IMR-90 (cell line): ENCODE measurements around the gene BRCA1. TPM values are rescaled to one million over a fixed set of nuclear protein-coding genes. Genes with fewer than 3 reads are reported as not detected.

Experiments used
- ATAC-seq: fragments of 200-7000 bp; cut with Tn5 transposase; 2 replicates; pipeline ENCODE4 v1.9.1; 2020; ENCODE audit warnings: low read depth, mild to moderate bottlenecking, moderate library complexity
- BruUV-seq: library from RNA; stranded (reverse); fragments of 400-500 nt; replicated peaks from 2 replicates; lab custom pipeline; 2021; lab: Mats Ljungman, UMichigan
- CTCF ChIA-PET: fragments of 300-600 bp; formaldehyde crosslinking; extraction: SDS; loops from one replicate; lab custom pipeline; 2021; ENCODE audit warnings: antibody characterized with exemption; lab: Yijun Ruan, JAX
- POLR2A ChIA-PET: fragments of 300-600 bp; sonication (Branson Sonifier 250); formaldehyde crosslinking; loops from one replicate; lab custom pipeline; 2022; ENCODE audit warnings: antibody characterized with exemption; ENCODE audit not compliant: unreplicated experiment; lab: Charles Lee
- DNase-seq: peaks from one replicate; pipeline ENCODE4 v3.0.0; 2013
- H2AFZ ChIP-seq: replicated peaks from 2 replicates; pipeline ENCODE3; 2013; ENCODE audit warnings: low read length, mild to moderate bottlenecking; ENCODE audit not compliant: poor library complexity
- H2AK5ac ChIP-seq: 2 replicates; pipeline ENCODE4 v1.6.1; 2013; ENCODE audit warnings: low read depth, low read length, inconsistent platforms
- H2AK9ac ChIP-seq: replicated peaks from 2 replicates; pipeline ENCODE3; 2013; ENCODE audit warnings: mild to moderate bottlenecking, low read depth, low read length, moderate library complexity; ENCODE audit not compliant: poor library complexity
- H2BK120ac ChIP-seq: 2 replicates; pipeline ENCODE4 v1.6.1; 2013; ENCODE audit warnings: low read depth, low read length, inconsistent platforms
- H2BK15ac ChIP-seq: 3 replicates; pipeline ENCODE4 v1.6.1; 2013; ENCODE audit warnings: low read depth, low read length, inconsistent platforms
- H2BK20ac ChIP-seq: 2 replicates; pipeline ENCODE4 v1.6.1; 2013; ENCODE audit warnings: low read depth, mild to moderate bottlenecking, inconsistent platforms, low read length, moderate library complexity
- H2BK5ac ChIP-seq: 2 replicates; pipeline ENCODE4 v1.6.1; 2013; ENCODE audit warnings: mild to moderate bottlenecking, low read depth, low read length, inconsistent platforms; ENCODE audit not compliant: poor library complexity, severe bottlenecking
- H3K14ac ChIP-seq: replicated peaks from 2 replicates; pipeline ENCODE4 v1.6.1; 2013; ENCODE audit warnings: low read depth, low read length, inconsistent platforms
- H3K18ac ChIP-seq: 2 replicates; pipeline ENCODE4 v1.6.1; 2013; ENCODE audit warnings: low read depth, low read length, control low read depth
- H3K23ac ChIP-seq: 2 replicates; pipeline ENCODE4 v1.6.1; 2013; ENCODE audit warnings: low read depth, low read length, inconsistent platforms
- H3K27ac ChIP-seq: 2 replicates; pipeline ENCODE4 v1.5.1; 2013; ENCODE audit warnings: mild to moderate bottlenecking, control low read depth, low read length; ENCODE audit not compliant: insufficient read depth
- H3K27me3 ChIP-seq: 2 replicates; pipeline ENCODE4 v1.6.1; 2013; ENCODE audit warnings: low read length; ENCODE audit not compliant: control insufficient read depth, insufficient read depth
- H3K36me3 ChIP-seq: 2 replicates; pipeline ENCODE4 v1.6.1; 2013; ENCODE audit warnings: low read length, mixed read lengths; ENCODE audit not compliant: control insufficient read depth, insufficient read depth
- H3K4ac ChIP-seq: 2 replicates; pipeline ENCODE4 v1.6.1; 2013; ENCODE audit warnings: low read depth, low read length, inconsistent platforms
- H3K4me1 ChIP-seq: 2 replicates; pipeline ENCODE4 v1.6.1; 2013; ENCODE audit warnings: low read length, mixed read lengths; ENCODE audit not compliant: control insufficient read depth, insufficient read depth
- H3K4me2 ChIP-seq: 2 replicates; pipeline ENCODE4 v1.6.1; 2013; ENCODE audit warnings: low read depth, mild to moderate bottlenecking, control low read depth, low read length, moderate library complexity
- H3K4me3 ChIP-seq: 2 replicates; pipeline ENCODE4 v1.5.1; 2013; ENCODE audit warnings: low read depth, mild to moderate bottlenecking, control low read depth, low read length, moderate library complexity; ENCODE audit not compliant: insufficient read depth
- H3K56ac ChIP-seq: 2 replicates; pipeline ENCODE4 v1.6.1; 2013; ENCODE audit warnings: low read length, inconsistent platforms; ENCODE audit not compliant: insufficient read depth; ENCODE audit errors: extremely low read depth
- H3K79me1 ChIP-seq, 2 experiments: 2 replicates each; pipeline ENCODE4 v1.6.1; 2013; ENCODE audit warnings: low read length in 2 of 2, inconsistent platforms in 1 of 2, low read depth in 1 of 2
- H3K9ac ChIP-seq: 2 replicates; pipeline ENCODE4 v1.6.1; 2013; ENCODE audit warnings: low read depth, low read length, control low read depth
- H3K9me1 ChIP-seq: 2 replicates; pipeline ENCODE4 v1.6.1; 2013; ENCODE audit warnings: low read length, inconsistent platforms; ENCODE audit not compliant: insufficient read depth
- H3K9me3 ChIP-seq: 2 replicates; pipeline ENCODE4 v1.6.1; 2013; ENCODE audit warnings: low read length; ENCODE audit not compliant: control insufficient read depth, insufficient read depth
- H4K20me1 ChIP-seq: 2 replicates; pipeline ENCODE4 v1.6.1; 2013; ENCODE audit warnings: low read length, inconsistent platforms; ENCODE audit not compliant: insufficient read depth
- H4K5ac ChIP-seq: 2 replicates; pipeline ENCODE4 v1.6.1; 2013; ENCODE audit warnings: mild to moderate bottlenecking, low read depth, low read length, control low read depth
- H4K8ac ChIP-seq, 2 experiments: 2 replicates each; pipeline ENCODE4 v1.6.1; 2013; ENCODE audit warnings: low read depth in 2 of 2, low read length in 2 of 2, control low read depth in 1 of 2, inconsistent platforms in 1 of 2
- H4K91ac ChIP-seq: 2 replicates; pipeline ENCODE4 v1.6.1; 2013; ENCODE audit warnings: low read depth, low read length, inconsistent platforms; ENCODE audit not compliant: insufficient read depth
- BHLHE40 ChIP-seq: fragments of 150-350 bp; IDR thresholded peaks from 2 replicates; pipeline ENCODE4 v1.6.1; 2016; ENCODE audit warnings: mild to moderate bottlenecking, low read depth, low read length
- CEBPB ChIP-seq: IDR thresholded peaks from 2 replicates; pipeline ENCODE4 v1.6.1; 2012; ENCODE audit warnings: low read depth, low read length, improper control_type of control experiment
- CHD1 ChIP-seq: IDR thresholded peaks from 2 replicates; pipeline ENCODE4 v1.6.1; 2012; ENCODE audit warnings: low read depth, low read length, improper control_type of control experiment
- ELK1 ChIP-seq: fragments of 150-350 bp; IDR thresholded peaks from 2 replicates; pipeline ENCODE4 v1.6.1; 2016; ENCODE audit warnings: low read depth, mild to moderate bottlenecking, low read length, moderate library complexity, borderline replicate concordance
- FOS ChIP-seq: fragments of 150-350 bp; IDR thresholded peaks from 2 replicates; pipeline ENCODE4 v1.6.1; 2016; ENCODE audit warnings: low read depth, low read length
- MAZ ChIP-seq: IDR thresholded peaks from 2 replicates; pipeline ENCODE4 v1.6.1; 2012; ENCODE audit warnings: low read depth, mild to moderate bottlenecking, low read length, improper control_type of control experiment, moderate library complexity, borderline replicate concordance
- MXI1 ChIP-seq: IDR thresholded peaks from 2 replicates; pipeline ENCODE4 v1.6.1; 2012; ENCODE audit warnings: low read depth, mild to moderate bottlenecking, low read length, moderate library complexity, borderline replicate concordance
- NFE2L2 ChIP-seq: fragments of 150-350 bp; IDR thresholded peaks from 2 replicates; pipeline ENCODE4 v1.6.1; 2016; ENCODE audit warnings: low read depth, mild to moderate bottlenecking, low read length
- POLR2A ChIP-seq: IDR thresholded peaks from 2 replicates; pipeline ENCODE4 v1.6.1; 2012; ENCODE audit warnings: mild to moderate bottlenecking, low read depth, low read length
- RFX5 ChIP-seq: IDR thresholded peaks from 2 replicates; pipeline ENCODE4 v1.8.0; 2012; ENCODE audit warnings: low read depth, mild to moderate bottlenecking, low read length, moderate library complexity
- SMC3 ChIP-seq: fragments of 150-350 bp; IDR thresholded peaks from 2 replicates; pipeline ENCODE4 v1.6.1; 2016; ENCODE audit warnings: low read depth, mild to moderate bottlenecking, antibody characterized with exemption, low read length, moderate library complexity
- WGBS, 2 experiments: methylation state at CpG; one replicate each; pipeline versions ENCODE4 v1.1.5 to v1.1.7; 2013; ENCODE audit warnings: missing lambda C conversion rate in 2 of 2; ENCODE audit not compliant: insufficient read length in 1 of 2; ENCODE audit errors: extremely low coverage in 2 of 2; 5-methylcytosine and 5-hydroxymethylcytosine counted together
- dilution Hi-C: fragments of 300-500 bp; cut with HindIII; formaldehyde crosslinking; loops from one replicate; pipeline ENCODE4 v1.14.3; 2018; ENCODE audit warnings: low sequenced_read_pairs; ENCODE audit not compliant: unreplicated experiment
- in situ Hi-C: fragments of 300-500 bp; cut with MboI; formaldehyde crosslinking; loops from 3 replicates; pipeline ENCODE4 v1.14.3; 2019; ENCODE audit warnings: low sequenced_read_pairs, inconsistent platforms, mixed read lengths
- intact Hi-C: fragments of 100-400 bp; cut with micrococcal nuclease; formaldehyde crosslinking; loops from 2 replicates; pipeline ENCODE4 v1.10.0; 2022
- polyA plus RNA-seq, 3 experiments: library from polyadenylated mRNA; depleted of rRNA; stranded (reverse); fragments of >200 nt; gene quantifications; 2 replicates each; pipeline ENCODE4 v1.2.3, GENCODE V29; 2012; ENCODE audit warnings: low replicate concordance in 1 of 3
- total RNA-seq: library from RNA; depleted of rRNA; stranded (reverse); fragments of >200 nt; gene quantifications from 2 replicates; pipeline ENCODE4 v1.2.3, GENCODE V29; 2012

The BRCA1 gene
- total and polyA plus RNA-seq, 2 of the 4 experiments (the other 2 are of a cell fraction), result 8.3 to 17.7 TPM

- 0 out of 2 replicates have a peak, but pooled peaks cover 2% of the 10 kb centered on the region for H3K4me1 ChIP-seq
- peaks cover 9% of the 10 kb centered on the region; the same call in 1 of the 2 replicates for H3K36me3 ChIP-seq
- H2AFZ ChIP-seq, result no peak overlapping the region
- no peak overlapping the region for H3K4me3 ChIP-seq
- H4K20me1 ChIP-seq, result no peaks in the 10 kb centered on the region
- TF ChIP-seq SMC3, result no peak
- no peak for TF ChIP-seq CEBPB
- TF ChIP-seq RFX5, result no peak
- no peak for TF ChIP-seq CHD1
- TF ChIP-seq NFE2L2, result no peak
- TF ChIP-seq ELK1, result no peak
- no peak for TF ChIP-seq MXI1
- no peak for TF ChIP-seq POLR2A
- no peak for TF ChIP-seq FOS
- no peak for TF ChIP-seq MAZ
- TF ChIP-seq BHLHE40, result no peak
- no peak overlapping the region for H4K5ac ChIP-seq
- H2BK15ac ChIP-seq, result no peak overlapping the region
- no peak overlapping the region for H3K14ac ChIP-seq
- 100% methylated on average over 1 of the region's 11 CpGs; no CpG with 5 or more reads in 1 of the 2 experiments for WGBS, 2 experiments
- ChIA-PET POLR2A (no interaction called here), CTCF (no interaction called here)
- dilution Hi-C loops (no loop called here), in situ Hi-C loops (no loop called here), intact Hi-C loops (no loop called here)
- no peak overlapping the region for H3K23ac ChIP-seq
- DNase-seq, result no peak
- H3K56ac ChIP-seq, result no peak overlapping the region
- no peaks in the 10 kb centered on the region for H3K27me3 ChIP-seq
- no peak overlapping the region for H2BK5ac ChIP-seq
- no peak overlapping the region for H3K18ac ChIP-seq
- H3K79me1 ChIP-seq, result 0 out of 4 replicates have a peak, but pooled peaks cover 0 to 4% of the 10 kb centered on the region in 2 experiments
- BruUV-seq, result no TSS peak
- no peak overlapping the region for H3K4me2 ChIP-seq
- H2AK9ac ChIP-seq, result no peak overlapping the region
- no peak overlapping the region for H2BK20ac ChIP-seq
- ATAC-seq, result no peak
- H3K9me1 ChIP-seq, result peaks cover 4% of the 10 kb centered on the region; the same call in 1 of the 2 replicates
- no peak overlapping the region for H2BK120ac ChIP-seq
- no peak overlapping the region for H3K4ac ChIP-seq
- H3K9ac ChIP-seq, result no peak overlapping the region
- H4K91ac ChIP-seq, result no peak overlapping the region
- no peak overlapping the region for H4K8ac ChIP-seq
- H3K27ac ChIP-seq, result no peak overlapping the region
- no peaks in the 10 kb centered on the region for H3K9me3 ChIP-seq
- H2AK5ac ChIP-seq, result no peak overlapping the region
These were observed 15.5 kb upstream of the BRCA1 start for GRCh38 chr17:43140396-43141332.
